H1 (cell line): ENCODE data around the gene HOXA6. TPM values are rescaled to one million over a fixed set of nuclear protein-coding genes. Genes with fewer than 3 reads are reported as not detected.

Source experiments
- CTCF ChIA-PET: fragments of 300-600 bp; sonication (Branson Sonifier 250); formaldehyde crosslinking; loops from one replicate; lab custom pipeline; 2021; ENCODE audit not compliant: partially characterized antibody; lab: Charles Lee
- POLR2A ChIA-PET: fragments of 300-600 bp; sonication (Branson Sonifier 250); formaldehyde crosslinking; loops from one replicate; lab custom pipeline; 2021; ENCODE audit warnings: inconsistent platforms; ENCODE audit not compliant: partially characterized antibody; lab: Charles Lee
- DNase-seq, 2 experiments: peaks; one replicate each; pipeline versions ENCODE4 v3.0.0 to v3.0.0-alpha.2; 2010 to 2022; ENCODE audit warnings: low spot score in 2 of 2, low read depth in 1 of 2, mixed read lengths in 1 of 2
- FAIRE-seq: peaks from 2 replicates; lab custom pipeline; 2011; peaks lifted over from hg19 to GRCh38; lab: Jason Lieb, UNC
- H2AFZ ChIP-seq: 2 replicates; pipeline ENCODE4 v1.8.1; 2012; ENCODE audit warnings: low read length, inconsistent platforms
- H2AK5ac ChIP-seq: 2 replicates; pipeline ENCODE4 v1.6.1; 2013; ENCODE audit warnings: low read depth, low read length
- H2BK120ac ChIP-seq: replicated peaks from 2 replicates; pipeline ENCODE3; 2013; ENCODE audit warnings: low read depth, low read length, inconsistent platforms
- H2BK12ac ChIP-seq: 2 replicates; pipeline ENCODE4 v1.6.1; 2013; ENCODE audit warnings: low read depth, low read length
- H2BK15ac ChIP-seq: 2 replicates; pipeline ENCODE4 v1.6.1; 2013; ENCODE audit warnings: low read length
- H2BK20ac ChIP-seq: 2 replicates; pipeline ENCODE4 v1.6.1; 2013; ENCODE audit warnings: low read length
- H2BK5ac ChIP-seq: 2 replicates; pipeline ENCODE4 v1.6.1; 2013; ENCODE audit warnings: low read depth, low read length
- H3K14ac ChIP-seq: 2 replicates; pipeline ENCODE4 v1.6.1; 2013; ENCODE audit warnings: inconsistent platforms; ENCODE audit not compliant: insufficient read length
- H3K18ac ChIP-seq: 2 replicates; pipeline ENCODE4 v1.6.1; 2013; ENCODE audit warnings: low read length; ENCODE audit errors: extremely low read depth
- H3K23ac ChIP-seq: 2 replicates; pipeline ENCODE4 v1.6.1; 2013; ENCODE audit warnings: inconsistent platforms; ENCODE audit not compliant: insufficient read length
- H3K23me2 ChIP-seq: 2 replicates; pipeline ENCODE4 v1.6.1; 2013; ENCODE audit warnings: low read depth, low read length
- H3K27ac ChIP-seq: 2 replicates; pipeline ENCODE4 v1.6.1; 2011; ENCODE audit warnings: low read depth, low read length, inconsistent platforms
- H3K27me3 ChIP-seq, 4 experiments: replicated peaks in 1 of 4; 1 replicate in 1 of 4; 2 replicates in 3 of 4; pipeline versions ENCODE4 v1.6.1 to v1.8.1; 2011 to 2013; ENCODE audit warnings: low read length in 3 of 4, mild to moderate bottlenecking in 3 of 4, inconsistent platforms in 2 of 4, mixed read lengths in 2 of 4, moderate library complexity in 1 of 4; ENCODE audit not compliant: control insufficient read depth in 3 of 4, insufficient read depth in 3 of 4; ENCODE audit errors: extremely low read depth in 1 of 4
- H3K36me3 ChIP-seq, 4 experiments: 2 replicates each; pipeline versions ENCODE4 v1.6.1 to v1.8.1; 2011 to 2013; ENCODE audit warnings: mild to moderate bottlenecking in 4 of 4, low read length in 3 of 4, moderate library complexity in 2 of 4, control low read depth in 1 of 4, inconsistent platforms in 1 of 4; ENCODE audit not compliant: insufficient read depth in 4 of 4, control insufficient read depth in 2 of 4
- H3K4ac ChIP-seq: replicated peaks from 2 replicates; pipeline ENCODE3; 2013; ENCODE audit warnings: low read length, low read depth, mixed read lengths, inconsistent platforms; ENCODE audit not compliant: insufficient read length
- H3K4me1 ChIP-seq, 4 experiments: replicated peaks in 1 of 4; 1 replicate in 1 of 4; 2 replicates in 3 of 4; pipeline versions ENCODE4 v1.6.1 to v1.8.1; 2011 to 2013; ENCODE audit warnings: low read length in 3 of 4, inconsistent platforms in 2 of 4, mixed read lengths in 1 of 4; ENCODE audit not compliant: insufficient read depth in 4 of 4, control insufficient read depth in 3 of 4
- H3K4me2 ChIP-seq, 2 experiments: 2 replicates each; pipeline versions ENCODE4 v1.6.1 to v1.8.1; 2011 to 2013; ENCODE audit warnings: low read depth in 2 of 2, low read length in 2 of 2, control low read depth in 1 of 2, inconsistent platforms in 1 of 2, mild to moderate bottlenecking in 1 of 2; ENCODE audit not compliant: insufficient read depth in 1 of 2
- H3K4me3 ChIP-seq, 4 experiments: fragments of 200-600, 300-600 bp in 1 of 4; sonication (generic), shearing (Covaris generic), sonication (Bioruptor Twin) in 1 of 4; 2 replicates each; pipeline versions ENCODE4 v1.5.1 to v1.8.1; 2011 to 2016; ENCODE audit warnings: low read length in 4 of 4, low read depth in 3 of 4, control low read depth in 2 of 4, inconsistent platforms in 2 of 4, mild to moderate bottlenecking in 2 of 4, mixed read lengths in 1 of 4, moderate library complexity in 1 of 4; ENCODE audit not compliant: insufficient read depth in 2 of 4; ENCODE audit errors: extremely low read depth in 1 of 4
- H3K56ac ChIP-seq: replicated peaks from 2 replicates; pipeline ENCODE3; 2013; ENCODE audit warnings: low read depth, mild to moderate bottlenecking, mixed read lengths, low read length, inconsistent platforms; ENCODE audit not compliant: insufficient read length
- H3K79me1 ChIP-seq: 2 replicates; pipeline ENCODE4 v1.6.1; 2013; ENCODE audit warnings: low read depth, low read length, control low read depth
- H3K79me2 ChIP-seq, 2 experiments: 2 replicates each; pipeline versions ENCODE4 v1.6.1 to v1.8.1; 2012 to 2013; ENCODE audit warnings: low read length in 2 of 2, mild to moderate bottlenecking in 2 of 2, inconsistent platforms in 1 of 2; ENCODE audit not compliant: insufficient read depth in 2 of 2, control insufficient read depth in 1 of 2
- H3K9ac ChIP-seq, 4 experiments: replicated peaks in 1 of 4; 1 replicate in 1 of 4; 2 replicates in 3 of 4; pipeline versions ENCODE4 v1.6.1 to v1.8.1; 2011 to 2013; ENCODE audit warnings: low read depth in 3 of 4, low read length in 3 of 4, control low read depth in 2 of 4, mild to moderate bottlenecking in 2 of 4, moderate library complexity in 2 of 4, inconsistent platforms in 1 of 4; ENCODE audit errors: extremely low read depth in 1 of 4
- H3K9me3 ChIP-seq, 2 experiments: 2 replicates each; pipeline versions ENCODE4 v1.6.1 to v1.8.1; 2012 to 2013; ENCODE audit warnings: mild to moderate bottlenecking in 2 of 2, moderate library complexity in 2 of 2, control low read depth in 1 of 2, inconsistent platforms in 1 of 2, low read depth in 1 of 2, low read length in 1 of 2, mixed read lengths in 1 of 2; ENCODE audit not compliant: insufficient read depth in 2 of 2
- H4K20me1 ChIP-seq, 2 experiments: replicated peaks in 1 of 2; 2 replicates each; pipeline versions ENCODE3 to v1.8.1; 2011 to 2013; ENCODE audit warnings: inconsistent platforms in 2 of 2, low read length in 2 of 2, mild to moderate bottlenecking in 1 of 2; ENCODE audit not compliant: insufficient read depth in 2 of 2, control insufficient read depth in 1 of 2
- H4K5ac ChIP-seq: 2 replicates; pipeline ENCODE4 v1.6.1; 2013; ENCODE audit warnings: low read length, low read depth, mixed read lengths, inconsistent platforms; ENCODE audit not compliant: insufficient read length
- H4K8ac ChIP-seq: 2 replicates; pipeline ENCODE4 v1.8.0; 2013; ENCODE audit warnings: mild to moderate bottlenecking, moderate library complexity, low read length, inconsistent platforms; ENCODE audit not compliant: insufficient read depth; ENCODE audit errors: extremely low read depth
- H4K91ac ChIP-seq: replicated peaks from 2 replicates; pipeline ENCODE3; 2013; ENCODE audit warnings: low read length, mixed read lengths, inconsistent platforms; ENCODE audit not compliant: insufficient read length
- ATF2 ChIP-seq: IDR thresholded peaks from 2 replicates; pipeline ENCODE4 v1.6.1; 2012; ENCODE audit warnings: low read length, inconsistent platforms
- ATF3 ChIP-seq: IDR thresholded peaks from 2 replicates; pipeline ENCODE4 v1.6.1; 2011; ENCODE audit warnings: low read depth, mild to moderate bottlenecking, low read length; ENCODE audit not compliant: insufficient read depth
- CBX8 ChIP-seq: fragments of 300-800, 300-1000 bp; sonication (generic); IDR thresholded peaks from 2 replicates; pipeline ENCODE4 v1.7.1; 2016; ENCODE audit warnings: low read depth, low read length, borderline replicate concordance
- NANOG ChIP-seq: IDR thresholded peaks from 2 replicates; pipeline ENCODE4 v1.6.1; 2011; ENCODE audit warnings: low read length, low read depth, mild to moderate bottlenecking, inconsistent platforms; ENCODE audit not compliant: insufficient read depth, poor library complexity, severe bottlenecking
- RNF2 ChIP-seq: fragments of 200-900, 300-1000 bp; sonication (generic); IDR thresholded peaks from 2 replicates; pipeline ENCODE4 v1.7.1; 2016; ENCODE audit warnings: borderline replicate concordance, low read depth, mild to moderate bottlenecking, antibody characterized with exemption, low read length; ENCODE audit not compliant: poor library complexity, severe bottlenecking; ENCODE audit errors: missing control alignments
- SUZ12 ChIP-seq: fragments of 200-600 bp; sonication (generic); IDR thresholded peaks from 2 replicates; pipeline ENCODE4 v1.6.1; 2012; ENCODE audit warnings: mild to moderate bottlenecking, inconsistent platforms, low read length, moderate library complexity, mixed read lengths
- TAF7 ChIP-seq: optimal IDR thresholded peaks from 2 replicates; pipeline ENCODE3; 2011; ENCODE audit warnings: low read depth, mild to moderate bottlenecking, inconsistent platforms, low read length, moderate library complexity, borderline replicate concordance
- ZNF274 ChIP-seq: IDR thresholded peaks from 2 replicates; pipeline ENCODE4 v1.7.0; 2012; ENCODE audit warnings: low read length, borderline replicate concordance; ENCODE audit errors: extremely low read depth
- WGBS, 2 experiments: shearing (Covaris generic) in 1 of 2; methylation state at CpG; one replicate each; pipeline versions ENCODE4 v1.1.6 to v1.1.7; 2013 to 2015; ENCODE audit warnings: low lambda C conversion rate in 2 of 2, mixed read lengths in 2 of 2, inconsistent platforms in 1 of 2, low coverage in 1 of 2, missing lambda C conversion rate in 1 of 2; ENCODE audit not compliant: insufficient replicate concordance in 2 of 2, insufficient coverage in 1 of 2, insufficient read length in 1 of 2; ENCODE audit errors: extremely low coverage in 1 of 2, missing lambda C conversion rate in 1 of 2; 5-methylcytosine and 5-hydroxymethylcytosine counted together
- polyA plus RNA-seq, 7 experiments: library from polyadenylated mRNA; depleted of rRNA in 3 of 7; stranded (reverse) in 5 of 7; unstranded in 2 of 7; fragments of >200 nt in 5 of 7; fragments of 200-250 nt in 2 of 7; gene quantifications; 1 replicate in 5 of 7; 2 replicates in 1 of 7; 4 replicates in 1 of 7; pipeline versions ENCODE4 v1.2.1 to v1.2.3, GENCODE V29; 2011 to 2013; ENCODE audit warnings: missing spikeins in 2 of 7, mixed read lengths in 2 of 7
- total RNA-seq: library from RNA; stranded (reverse); fragmentation: NEBNext Ultra II Directional; extraction: Animal tissue kit (Norgen Biotek cat#: 25700); gene quantifications from 2 replicates; pipeline ENCODE4 v1.2.1, GENCODE V29; 2021

HOXA6 gene
- total and polyA plus RNA-seq, 2 of the 8 experiments (the other 6 are each of a cell fraction or from before 2014, with no cell fraction given): not detected

DNA sequence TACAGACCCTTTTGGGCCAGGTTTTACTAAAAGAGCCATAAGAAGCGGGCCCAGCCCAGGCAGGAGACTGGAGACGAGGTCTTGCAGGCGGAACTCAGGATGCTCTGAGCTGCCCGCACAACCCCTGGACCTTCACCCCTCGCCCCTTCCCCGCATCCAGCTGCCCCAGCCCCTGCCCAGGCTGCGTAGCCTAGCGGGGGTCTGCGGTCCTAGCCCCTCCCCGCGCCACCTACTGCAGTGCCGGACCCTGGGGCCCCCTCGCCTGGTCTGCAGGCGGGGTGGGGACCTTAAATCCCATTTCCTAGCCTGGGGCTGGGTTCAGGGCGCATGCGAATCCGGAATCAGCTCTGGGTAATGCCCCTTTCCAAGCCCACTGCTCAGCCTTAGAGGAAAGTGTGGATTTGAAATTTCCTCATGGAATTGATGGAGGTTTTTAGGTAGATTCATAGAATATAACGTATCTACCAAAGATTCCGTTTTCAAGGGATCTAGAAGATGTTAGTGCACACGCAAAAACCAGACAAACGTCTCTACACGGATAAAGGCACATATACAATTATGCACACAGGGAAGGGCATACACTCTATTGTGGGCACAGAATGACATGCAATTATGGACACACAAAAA is 5.4 kb upstream of the HOXA6 start:
- H4K8ac ChIP-seq: no peak overlapping the region
- H3K4me2 ChIP-seq: no peak overlapping the region
- no peak for FAIRE-seq
- 25% methylated on average over 17 of the region's 22 CpGs; no CpG with 5 or more reads in 1 of the 2 experiments for WGBS, 2 experiments
- no peak overlapping the region for H2AFZ ChIP-seq
- no peak overlapping the region for H2BK120ac ChIP-seq
- no peak overlapping the region for H4K5ac ChIP-seq
- H3K27me3 ChIP-seq: peaks cover 98 to 100% (median 100%) of the 10 kb centered on the region in 4 experiments
- no peak overlapping the region for H2BK12ac ChIP-seq
- no peak overlapping the region for H2BK5ac ChIP-seq
- no peak overlapping the region for H3K56ac ChIP-seq
- no peak overlapping the region for H2AK5ac ChIP-seq
- H4K91ac ChIP-seq: no peak overlapping the region
- no peak overlapping the region for H3K4me3 ChIP-seq
- no peaks in the 10 kb centered on the region for H3K79me2 ChIP-seq
- peaks cover 0 to 17% (median 0%) of the 10 kb centered on the region in 4 experiments; a peak in 1 of 8 replicates for H3K36me3 ChIP-seq
- H3K18ac ChIP-seq: no peak overlapping the region
- no peak overlapping the region for H3K23ac ChIP-seq
- no peak overlapping the region for H3K14ac ChIP-seq
- H3K9me3 ChIP-seq: peaks cover 0 to 10% of the 10 kb centered on the region in 2 experiments; a peak in 1 of 4 replicates
- H3K9ac ChIP-seq: no peak overlapping the region
- no peaks in the 10 kb centered on the region for H3K79me1 ChIP-seq
- no peak overlapping the region for H2BK15ac ChIP-seq
- POLR2A ChIA-PET: interaction anchor here (1.9 kb wide), 1 partner anchor 9 kb away, joined by 5 read pairs; the partner anchor contains the start of gene HOXA5
- H2BK20ac ChIP-seq: no peak overlapping the region
- no peak overlapping the region for H3K4ac ChIP-seq
- CTCF ChIA-PET: interaction anchor here (0.8 to 6.5 kb wide), 9 partner anchors 9 to 473 kb away, joined by 3 to 80 read pairs (median 3); partner anchors contain the start of genes HOXA1, HOXA4, HOXA5 and HOXA9
- no peak overlapping the region for H3K27ac ChIP-seq
- DNase-seq: peak in 1 of 2 experiments; percentile 53
- peaks cover 2% of the 10 kb centered on the region; the same call in 1 of the 2 replicates for H3K23me2 ChIP-seq
- peaks cover 29 to 51% of the 10 kb centered on the region in 2 experiments for H4K20me1 ChIP-seq
- H3K4me1 ChIP-seq: peaks cover 0 to 8% (median 3%) of the 10 kb centered on the region in 4 experiments; a peak in 4 of 7 replicates
- TF ChIP-seq NANOG (no peak), SUZ12 (peak; percentile 1; the same call in 1 of the 2 replicates), CBX8 (peak; percentile 96; the same call in 1 of the 2 replicates), ZNF274 (no peak), RNF2 (peak; percentile 84), ATF3 (no peak), TAF7 (no peak), ATF2 (no peak)
